GF-D8 (cell line): ENCODE measurements around the gene NUTM1.

Experiments used
- DNase-seq: peaks from one replicate; lab custom pipeline; 2025; lab: John Stamatoyannopoulos, UW

NUTM1 gene

GRCh38 chr15:34342737-34343575 is at the start of gene NUTM1, which contains the start of gene NOP10:
Gene NUTM1 (plus strand): TSS chr15:34343315. CDS start chr15:34343697, 382 bp downstream.
Gene NOP10 (minus strand): TSS chr15:34343136. CDS start chr15:34343073, 63 bp downstream.
- peak; percentile 57 for DNase-seq

GRCh38 chr15:34297059-34297458 is 46.1 kb upstream of the NUTM1 start:
- DNase-seq: no peak

GRCh38 chr15:34301058-34301457 is 42.1 kb upstream of the NUTM1 start:
- DNase-seq: no peak

- DNase-seq: no peak
Observed at GRCh38 chr15:34304613-34305012, 38.5 kb upstream of the NUTM1 start.

GRCh38 chr15:34311563-34311962 is 31.6 kb upstream of the NUTM1 start:
- no peak for DNase-seq

- DNase-seq: no peak
Observed at GRCh38 chr15:34314491-34315490, 28.3 kb upstream of the NUTM1 start.

GRCh38 chr15:34318277-34319079 is 24.6 kb upstream of the NUTM1 start:
- no peak for DNase-seq

- no peak for DNase-seq
Observed at GRCh38 chr15:34323217-34323616, 19.9 kb upstream of the NUTM1 start.

GRCh38 chr15:34324933-34325332 is 18.2 kb upstream of the NUTM1 start:
- no peak for DNase-seq

- no peak for DNase-seq
Observed at GRCh38 chr15:34325368-34325767, 17.7 kb upstream of the NUTM1 start.

- DNase-seq: no peak
Observed at GRCh38 chr15:34327906-34328305, 15.2 kb upstream of the NUTM1 start.

GRCh38 chr15:34329006-34329405 is 14.1 kb upstream of the NUTM1 start:
- DNase-seq: no peak

GRCh38 chr15:34330279-34330678 is 12.8 kb upstream of the NUTM1 start:
- DNase-seq: no peak

- DNase-seq: peak; percentile 38
Observed at GRCh38 chr15:34331809-34332208, 11.3 kb upstream of the NUTM1 start.

GRCh38 chr15:34332553-34333120 is 10.5 kb upstream of the NUTM1 start:
- peak; percentile 0 for DNase-seq

GRCh38 chr15:34334672-34335071 is 8.4 kb upstream of the NUTM1 start:
- no peak for DNase-seq

GRCh38 chr15:34335176-34336032 is 7.7 kb upstream of the NUTM1 start:
- peak; percentile 64 for DNase-seq

- DNase-seq: no peak
Observed at GRCh38 chr15:34336231-34336990, 6.7 kb upstream of the NUTM1 start.

GRCh38 chr15:34336991-34337556 is 6.0 kb upstream of the NUTM1 start:
- no peak for DNase-seq
